Vagina (tissue), 2 donors: Measurements from ENCODE around the gene FOXF1. TPM values are rescaled to one million over a fixed set of nuclear protein-coding genes. Genes with fewer than 3 reads are reported as not detected.

Source experiments
- DNase-seq, 2 donors: peaks; one replicate each; pipeline ENCODE4 v3.0.0-alpha.2; 2017; ENCODE audit errors: extremely low spot score in 2 of 2
- H3K27ac ChIP-seq: fragments of 200-600 bp; sonication (generic); one replicate; pipeline ENCODE4 v1.5.1; 2019
- H3K27me3 ChIP-seq: fragments of 200-600 bp; sonication (generic); one replicate; pipeline ENCODE4 v1.5.1; 2019
- H3K36me3 ChIP-seq, 2 donors: fragments of 200-600 bp; sonication (generic); one replicate each; pipeline ENCODE4 v1.5.1; 2017 to 2019
- H3K4me1 ChIP-seq: fragments of 200-600 bp; sonication (generic); one replicate; pipeline ENCODE4 v1.5.1; 2019
- H3K4me3 ChIP-seq, 2 donors: fragments of 200-600 bp; sonication (generic); 1 replicate in 1 of 2; 2 replicates in 1 of 2; pipeline ENCODE4 v1.5.1; 2016 to 2019
- H3K9me3 ChIP-seq: fragments of 200-600 bp; sonication (generic); one replicate; pipeline ENCODE4 v1.5.1; 2019
- POLR2A ChIP-seq, 2 donors: fragments of 450-650 bp; IDR thresholded peaks; one replicate each; pipeline ENCODE4 v1.6.1; 2017; ENCODE audit warnings: antibody characterized with exemption in 2 of 2, mild to moderate bottlenecking in 2 of 2, moderate library complexity in 2 of 2
- POLR2AphosphoS5 ChIP-seq, 2 donors: sonication (generic); formaldehyde crosslinking; IDR thresholded peaks; one replicate each; pipeline ENCODE4 v1.9.0; 2017; ENCODE audit warnings: antibody characterized with exemption in 2 of 2, mild to moderate bottlenecking in 2 of 2, low read depth in 1 of 2; ENCODE audit not compliant: insufficient read depth in 1 of 2
- intact Hi-C: fragments of 100-400 bp; cut with DNase I; formaldehyde crosslinking; loops from one replicate; pipeline ENCODE4 v1.15.1; 2023
- total RNA-seq: library from RNA; depleted of rRNA; stranded (reverse); fragments of >200 nt; gene quantifications from one replicate; pipeline ENCODE4 v1.2.3, GENCODE V29; 2016
- TF ChIP-seq, protein P1 (sequence below), 3 experiments: fragments of 450-650 bp in 2 of 3; fragments of 200-600 bp in 1 of 3; sonication (generic) in 1 of 3; IDR thresholded peaks; one replicate each; pipeline ENCODE4 v1.5.1; 2017 to 2019; ENCODE audit warnings: antibody characterized with exemption in 3 of 3, mild to moderate bottlenecking in 2 of 3, moderate library complexity in 2 of 3

FOXF1 gene
- total RNA-seq, 1 donor from 2014 or later, result 26.0 TPM

DNA sequence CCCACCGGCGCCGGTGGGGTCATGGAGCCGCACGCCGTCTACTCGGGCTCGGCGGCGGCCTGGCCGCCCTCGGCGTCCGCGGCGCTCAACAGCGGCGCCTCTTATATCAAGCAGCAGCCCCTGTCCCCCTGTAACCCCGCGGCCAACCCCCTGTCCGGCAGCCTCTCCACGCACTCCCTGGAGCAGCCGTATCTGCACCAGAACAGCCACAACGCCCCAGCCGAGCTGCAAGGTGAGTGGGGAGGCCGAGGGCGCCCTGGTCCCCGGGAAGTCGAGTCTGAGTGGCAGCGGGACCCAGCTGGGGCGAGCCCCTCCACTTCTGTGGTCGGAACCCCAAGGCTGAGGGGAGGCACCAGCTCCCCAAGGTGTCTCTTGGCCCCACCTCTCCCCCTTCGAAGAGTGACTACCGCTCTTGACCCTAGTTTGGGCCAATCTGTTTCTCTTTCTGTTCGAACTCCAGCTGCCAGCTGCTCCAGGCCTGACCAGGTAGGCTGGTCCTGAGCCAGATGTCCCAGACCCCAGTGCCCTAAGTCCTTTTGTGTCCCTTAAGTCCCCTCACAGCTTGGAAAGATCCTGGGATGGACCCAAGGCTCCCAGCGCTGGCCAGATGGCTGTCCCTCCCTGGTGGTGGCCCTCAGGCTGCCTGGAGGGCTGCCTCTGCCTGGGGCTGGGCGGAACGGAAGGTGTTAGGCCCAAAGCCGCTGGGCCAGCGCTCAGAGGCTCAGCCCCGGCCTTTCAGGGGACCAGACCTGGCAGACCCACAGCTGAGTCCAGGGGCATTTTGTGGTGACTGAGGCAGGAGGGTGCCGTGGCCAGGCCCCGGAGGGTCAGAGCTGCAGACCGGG, 1.2 kb downstream of the FOXF1 start:
- no peak for DNase-seq
- Histone ChIP-seq H3K4me1 (peaks cover 55% of the 10 kb centered on the region), H3K36me3 (peaks cover 0 to 7% of the 10 kb centered on the region in 2 donors), H3K9me3 (no peaks in the 10 kb centered on the region), H3K27ac (peak overlapping the region; percentile 94), H3K4me3 (peak overlapping the region; percentile 66 to 80), H3K27me3 (no peaks in the 10 kb centered on the region)
- intact Hi-C loops, result loop anchor here (5.0 kb wide), 1 partner anchor 169 kb away; no protein-coding TSS in a partner anchor
- TF ChIP-seq, protein P1, sequence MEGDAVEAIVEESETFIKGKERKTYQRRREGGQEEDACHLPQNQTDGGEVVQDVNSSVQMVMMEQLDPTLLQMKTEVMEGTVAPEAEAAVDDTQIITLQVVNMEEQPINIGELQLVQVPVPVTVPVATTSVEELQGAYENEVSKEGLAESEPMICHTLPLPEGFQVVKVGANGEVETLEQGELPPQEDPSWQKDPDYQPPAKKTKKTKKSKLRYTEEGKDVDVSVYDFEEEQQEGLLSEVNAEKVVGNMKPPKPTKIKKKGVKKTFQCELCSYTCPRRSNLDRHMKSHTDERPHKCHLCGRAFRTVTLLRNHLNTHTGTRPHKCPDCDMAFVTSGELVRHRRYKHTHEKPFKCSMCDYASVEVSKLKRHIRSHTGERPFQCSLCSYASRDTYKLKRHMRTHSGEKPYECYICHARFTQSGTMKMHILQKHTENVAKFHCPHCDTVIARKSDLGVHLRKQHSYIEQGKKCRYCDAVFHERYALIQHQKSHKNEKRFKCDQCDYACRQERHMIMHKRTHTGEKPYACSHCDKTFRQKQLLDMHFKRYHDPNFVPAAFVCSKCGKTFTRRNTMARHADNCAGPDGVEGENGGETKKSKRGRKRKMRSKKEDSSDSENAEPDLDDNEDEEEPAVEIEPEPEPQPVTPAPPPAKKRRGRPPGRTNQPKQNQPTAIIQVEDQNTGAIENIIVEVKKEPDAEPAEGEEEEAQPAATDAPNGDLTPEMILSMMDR (IDR thresholded peaks at IDR 0.05), result no peak
- TF ChIP-seq POLR2AphosphoS5 (IDR thresholded peaks at IDR 0.05; ENCODE audit: insufficient read depth in 1 of 2, low read depth in 1 of 2) (no peak), POLR2A (IDR thresholded peaks at IDR 0.05) (no peak)

DNA sequence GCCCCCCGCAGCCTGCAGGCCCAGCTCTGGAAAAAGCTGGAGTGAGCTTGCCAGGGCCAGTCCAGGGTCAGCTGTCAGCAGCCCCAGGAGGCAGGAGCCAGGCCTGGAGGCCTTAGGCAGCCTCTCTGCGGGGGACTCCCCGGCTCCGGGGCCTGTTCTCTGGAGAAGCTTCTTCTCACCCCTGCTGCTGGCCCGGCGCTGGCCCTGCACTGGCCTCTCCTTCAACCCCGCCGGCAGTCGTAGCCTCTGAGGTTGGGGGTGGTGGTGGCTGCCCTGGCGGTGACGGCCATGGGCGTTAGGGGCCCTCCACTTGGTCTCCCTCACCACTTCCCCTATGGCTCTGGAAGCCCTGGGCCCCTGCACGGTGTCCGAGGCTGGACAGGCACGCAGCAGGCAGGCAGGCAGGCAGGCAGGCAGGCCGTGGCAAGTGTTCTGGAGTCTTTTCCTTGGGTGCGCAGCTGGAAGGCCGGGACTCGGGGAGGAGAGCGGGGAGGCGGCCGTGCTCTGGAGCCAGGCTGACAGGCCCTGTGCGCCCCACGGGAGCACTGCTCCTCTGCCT, 2.1 kb downstream of the FOXF1 start:
- DNase-seq, result no peak
- peaks cover 48% of the 10 kb centered on the region for H3K4me1 ChIP-seq
- H3K27me3 ChIP-seq, result no peaks in the 10 kb centered on the region
- H3K4me3 ChIP-seq, result peak overlapping the region; percentile 66 to 80
- H3K27ac ChIP-seq, result peak overlapping the region; percentile 94
- peaks cover 0 to 7% of the 10 kb centered on the region in 2 donors for H3K36me3 ChIP-seq
- no peak for TF ChIP-seq POLR2A (IDR thresholded peaks at IDR 0.05)
- TF ChIP-seq POLR2AphosphoS5 (IDR thresholded peaks at IDR 0.05; ENCODE audit: insufficient read depth in 1 of 2, low read depth in 1 of 2), result no peak
- TF ChIP-seq, protein P1 (IDR thresholded peaks at IDR 0.05), result no peak
- no peaks in the 10 kb centered on the region for H3K9me3 ChIP-seq
- intact Hi-C loops, result loop anchor here (5.0 kb wide), 1 partner anchor 170 kb away; no protein-coding TSS in a partner anchor

DNA sequence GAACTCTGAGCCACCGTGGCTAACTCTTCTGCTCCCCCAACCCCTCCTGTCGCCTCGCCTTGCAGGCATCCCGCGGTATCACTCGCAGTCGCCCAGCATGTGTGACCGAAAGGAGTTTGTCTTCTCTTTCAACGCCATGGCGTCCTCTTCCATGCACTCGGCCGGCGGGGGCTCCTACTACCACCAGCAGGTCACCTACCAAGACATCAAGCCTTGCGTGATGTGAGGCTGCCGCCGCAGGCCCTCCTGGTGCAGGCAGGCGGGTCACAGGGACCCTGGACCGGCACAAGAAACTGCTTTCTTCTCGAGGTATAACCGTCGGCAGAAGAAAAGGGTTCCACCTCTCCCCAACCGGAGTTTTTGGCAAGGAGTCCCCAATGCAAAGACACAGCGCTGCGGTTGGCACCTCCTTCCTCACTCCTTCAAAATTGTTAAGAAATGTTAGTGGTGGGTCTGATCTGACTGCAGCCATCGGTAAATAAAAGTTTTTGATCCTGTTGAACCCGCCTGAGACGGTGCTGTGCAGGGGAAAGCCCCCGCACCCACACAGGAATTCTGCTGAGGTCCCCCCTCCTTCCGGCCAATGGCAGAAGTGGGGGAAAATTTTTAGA, 2.6 kb downstream of the FOXF1 start:
- H3K4me3 ChIP-seq, result peak overlapping the region; percentile 66 to 80
- H3K27ac ChIP-seq, result peak overlapping the region; percentile 94
- no peaks in the 10 kb centered on the region for H3K27me3 ChIP-seq

DNA sequence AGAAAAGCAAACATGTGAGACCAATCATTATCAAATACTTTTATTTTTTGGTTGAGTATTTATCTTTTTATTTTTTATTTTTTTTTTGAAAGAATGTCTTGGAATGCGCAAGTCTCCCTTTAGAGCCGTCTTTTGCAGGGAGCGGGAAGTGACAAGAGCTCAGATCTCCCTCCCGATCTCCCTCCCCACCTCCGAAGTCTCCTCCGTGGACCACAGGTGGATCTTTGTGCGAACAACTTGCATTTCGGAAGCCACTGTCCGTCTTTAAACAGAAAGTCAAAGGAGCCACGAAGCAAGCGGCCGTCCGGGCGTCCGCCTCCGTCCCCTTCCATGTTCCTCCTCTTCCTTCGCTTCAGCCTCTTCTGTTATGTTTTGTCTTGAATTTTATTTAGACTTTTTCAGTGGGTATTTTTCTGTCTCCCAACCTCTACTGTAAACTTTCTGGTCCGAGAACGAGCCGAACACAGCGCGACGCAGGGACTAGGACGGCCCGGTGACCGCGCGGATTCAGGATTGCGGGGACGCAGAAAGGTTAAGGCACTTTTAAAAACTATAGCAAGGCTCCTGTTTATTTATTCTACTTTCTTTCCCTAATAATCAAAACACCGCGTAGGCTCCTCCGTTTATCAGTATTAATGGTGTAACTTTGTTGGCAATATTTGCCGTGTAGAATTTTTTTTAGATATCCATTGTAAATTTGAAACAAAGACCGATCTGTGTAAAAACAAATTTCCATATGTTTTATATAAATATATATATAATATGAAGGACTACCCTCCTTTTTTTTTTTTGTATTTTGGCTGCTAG, 3.3 kb downstream of the FOXF1 start:
- no peaks in the 10 kb centered on the region for H3K9me3 ChIP-seq
- no peak for DNase-seq
- H3K27me3 ChIP-seq, result no peaks in the 10 kb centered on the region
- H3K36me3 ChIP-seq, result peaks cover 0 to 7% of the 10 kb centered on the region in 2 donors
- H3K4me3 ChIP-seq, result peak overlapping the region in 1 of 2 donors; percentile 66
- no peak overlapping the region for H3K27ac ChIP-seq
- H3K4me1 ChIP-seq, result peaks cover 38% of the 10 kb centered on the region
- TF ChIP-seq POLR2AphosphoS5 (IDR thresholded peaks at IDR 0.05; ENCODE audit: insufficient read depth in 1 of 2, low read depth in 1 of 2), result peak in 1 of 2 donors; percentile 10
- TF ChIP-seq, protein P1 (IDR thresholded peaks at IDR 0.05), result no peak
- intact Hi-C loops, result loop anchor here (5.0 kb wide), 1 partner anchor 171 kb away; no protein-coding TSS in a partner anchor

More for the DNA sequence above, 2.6 kb downstream of the FOXF1 start:
- Histone ChIP-seq H3K4me1 (peaks cover 45% of the 10 kb centered on the region), H3K36me3 (peaks cover 0 to 7% of the 10 kb centered on the region in 2 donors), H3K9me3 (no peaks in the 10 kb centered on the region)
- TF ChIP-seq POLR2AphosphoS5 (IDR thresholded peaks at IDR 0.05; ENCODE audit: insufficient read depth in 1 of 2, low read depth in 1 of 2), result no peak
- TF ChIP-seq POLR2A (IDR thresholded peaks at IDR 0.05), result no peak
- TF ChIP-seq, protein P1 (IDR thresholded peaks at IDR 0.05), result no peak
- intact Hi-C loops, result loop anchor here (5.0 kb wide), 1 partner anchor 171 kb away; no protein-coding TSS in a partner anchor
- no peak for DNase-seq
